Glutamatergic neuron (in vitro differentiated cells): Measurements from ENCODE around the gene PAGR1. TPM values are rescaled to one million over a fixed set of nuclear protein-coding genes. Genes with fewer than 3 reads are reported as not detected.

ENCODE experiments used
- DNase-seq: peaks from one replicate; pipeline ENCODE4 v3.0.0; 2022
- H3K27ac Mint-ChIP-seq: one replicate; pipeline ENCODE4 v1.8.0; 2020; ENCODE audit warnings: mild to moderate bottlenecking, mixed read lengths, inconsistent platforms; ENCODE audit not compliant: unreplicated experiment
- H3K27me3 Mint-ChIP-seq: one replicate; pipeline ENCODE4 v1.8.0; 2020; ENCODE audit warnings: mild to moderate bottlenecking, moderate library complexity, mixed read lengths, inconsistent platforms; ENCODE audit not compliant: unreplicated experiment
- H3K36me3 Mint-ChIP-seq: one replicate; pipeline ENCODE4 v1.8.0; 2020; ENCODE audit warnings: mild to moderate bottlenecking, mixed read lengths, inconsistent platforms; ENCODE audit not compliant: unreplicated experiment
- H3K4me1 Mint-ChIP-seq: one replicate; pipeline ENCODE4 v1.8.0; 2020; ENCODE audit warnings: mild to moderate bottlenecking, low read depth, mixed read lengths, inconsistent platforms; ENCODE audit not compliant: unreplicated experiment
- H3K4me3 Mint-ChIP-seq: one replicate; pipeline ENCODE4 v1.8.0; 2020; ENCODE audit warnings: mild to moderate bottlenecking, mixed read lengths, inconsistent platforms; ENCODE audit not compliant: unreplicated experiment
- H3K9me3 Mint-ChIP-seq: one replicate; pipeline ENCODE4 v1.8.0; 2020; ENCODE audit warnings: mild to moderate bottlenecking, moderate library complexity, mixed read lengths, inconsistent platforms; ENCODE audit not compliant: unreplicated experiment
- CTCF ChIP-seq: fragments of 200-600 bp; sonication (generic); IDR thresholded peaks from one replicate; pipeline ENCODE4 v1.5.0; 2021; ENCODE audit not compliant: partially characterized antibody, unreplicated experiment
- total RNA-seq: library from RNA; stranded (reverse); fragmentation: NEBNext Ultra II Directional; extraction: Animal tissue kit (Norgen Biotek cat#: 25700); gene quantifications from one replicate; pipeline ENCODE4 v1.2.1, GENCODE V29; 2021; ENCODE audit not compliant: unreplicated experiment

PAGR1 gene
- total RNA-seq, 1 donor from 2014 or later: 110 TPM

- H3K36me3 Mint-ChIP-seq: no peaks in the 10 kb centered on the region
- no peak for DNase-seq
- H3K4me1 Mint-ChIP-seq: peaks cover 20% of the 10 kb centered on the region
- H3K4me3 Mint-ChIP-seq: peak overlapping the region; percentile 94
- peak overlapping the region; percentile 70 for H3K27ac Mint-ChIP-seq
- peaks cover 20% of the 10 kb centered on the region for H3K9me3 Mint-ChIP-seq
- peaks cover 22% of the 10 kb centered on the region for H3K27me3 Mint-ChIP-seq
- no peak for TF ChIP-seq CTCF
Measured at GRCh38 chr16:29809031-29809747, 6.8 kb upstream of the PAGR1 start.

- peaks cover 18% of the 10 kb centered on the region for H3K9me3 Mint-ChIP-seq
- peaks cover 19% of the 10 kb centered on the region for H3K4me1 Mint-ChIP-seq
- H3K36me3 Mint-ChIP-seq: no peaks in the 10 kb centered on the region
- peak overlapping the region; percentile 95 for H3K4me3 Mint-ChIP-seq
- no peak for TF ChIP-seq CTCF
- peaks cover 22% of the 10 kb centered on the region for H3K27me3 Mint-ChIP-seq
- DNase-seq: no peak
- peak overlapping the region; percentile 88 for H3K27ac Mint-ChIP-seq
Measured at GRCh38 chr16:29809850-29810698, 5.9 kb upstream of the PAGR1 start.

GRCh38 chr16:29810699-29811169 is 5.2 kb upstream of the PAGR1 start:
- no peak for DNase-seq
- no peak for TF ChIP-seq CTCF
- no peaks in the 10 kb centered on the region for H3K36me3 Mint-ChIP-seq
- H3K9me3 Mint-ChIP-seq: peaks cover 19% of the 10 kb centered on the region
- H3K27ac Mint-ChIP-seq: peak overlapping the region; percentile 88
- H3K4me3 Mint-ChIP-seq: peak overlapping the region; percentile 95
- peaks cover 21% of the 10 kb centered on the region for H3K4me1 Mint-ChIP-seq
- peaks cover 21% of the 10 kb centered on the region for H3K27me3 Mint-ChIP-seq

GRCh38 chr16:29811170-29811895 is 4.6 kb upstream of the PAGR1 start:
- Mint-ChIP-seq H3K27me3 (peaks cover 24% of the 10 kb centered on the region), H3K27ac (peak overlapping the region; percentile 95), H3K36me3 (no peaks in the 10 kb centered on the region), H3K4me1 (peaks cover 21% of the 10 kb centered on the region), H3K4me3 (peak overlapping the region; percentile 95), H3K9me3 (peaks cover 19% of the 10 kb centered on the region)
- no peak for TF ChIP-seq CTCF
- peak; percentile 94 for DNase-seq
